Smooth muscle cell of the coronary artery (primary cell): Measurements from ENCODE around the gene SLC27A5. TPM values are rescaled to one million over a fixed set of nuclear protein-coding genes. Genes with fewer than 3 reads are reported as not detected.

ENCODE experiments used
- total RNA-seq: library from RNA; depleted of rRNA; stranded (reverse); fragments of >200 nt; gene quantifications from 2 replicates; pipeline ENCODE4 v1.2.3, GENCODE V29; 2014; ENCODE audit warnings: low replicate concordance

The SLC27A5 gene
- 13.1 and 24.8 TPM in 2 replicates for total RNA-seq

GRCh38 chr19:58511353-58512208 is at the start of gene SLC27A5:
Gene SLC27A5 (minus strand): TSS chr19:58511992. CDS start chr19:58511955, 37 bp downstream.

DNA sequence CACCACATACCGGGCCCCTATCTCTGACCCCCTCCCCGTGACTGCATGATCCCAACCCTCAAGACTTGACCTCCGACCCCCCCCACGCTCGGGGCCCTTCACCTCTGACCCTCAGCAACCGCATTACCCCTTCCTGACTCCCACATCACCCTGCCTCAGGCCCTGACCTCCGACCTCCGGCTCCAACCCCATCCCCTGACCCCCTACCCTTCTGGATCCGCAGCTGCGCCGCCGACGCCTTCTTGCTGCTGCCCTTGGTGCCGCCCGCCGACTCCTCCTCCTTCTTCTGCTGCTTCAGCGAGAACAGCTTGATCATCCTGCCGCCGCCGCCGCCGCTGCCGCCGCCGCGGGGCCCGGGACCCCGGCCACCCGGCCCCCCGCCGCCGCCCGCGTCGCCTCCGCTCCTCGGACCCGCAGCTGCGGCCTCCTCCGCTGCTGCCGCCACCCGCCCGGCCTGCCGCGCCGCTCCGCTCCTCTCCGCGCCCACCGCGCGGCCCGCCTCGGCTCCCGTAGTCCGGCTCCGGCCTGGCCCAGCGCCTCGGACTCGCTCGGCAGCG is 46.4 kb upstream of the SLC27A5 start, which contains the start of gene UBE2M:
TSS of gene UBE2M (minus strand) at position 546 of the 557 bp plus-strand sequence. CDS start at position 316, 230 bp downstream.

DNA sequence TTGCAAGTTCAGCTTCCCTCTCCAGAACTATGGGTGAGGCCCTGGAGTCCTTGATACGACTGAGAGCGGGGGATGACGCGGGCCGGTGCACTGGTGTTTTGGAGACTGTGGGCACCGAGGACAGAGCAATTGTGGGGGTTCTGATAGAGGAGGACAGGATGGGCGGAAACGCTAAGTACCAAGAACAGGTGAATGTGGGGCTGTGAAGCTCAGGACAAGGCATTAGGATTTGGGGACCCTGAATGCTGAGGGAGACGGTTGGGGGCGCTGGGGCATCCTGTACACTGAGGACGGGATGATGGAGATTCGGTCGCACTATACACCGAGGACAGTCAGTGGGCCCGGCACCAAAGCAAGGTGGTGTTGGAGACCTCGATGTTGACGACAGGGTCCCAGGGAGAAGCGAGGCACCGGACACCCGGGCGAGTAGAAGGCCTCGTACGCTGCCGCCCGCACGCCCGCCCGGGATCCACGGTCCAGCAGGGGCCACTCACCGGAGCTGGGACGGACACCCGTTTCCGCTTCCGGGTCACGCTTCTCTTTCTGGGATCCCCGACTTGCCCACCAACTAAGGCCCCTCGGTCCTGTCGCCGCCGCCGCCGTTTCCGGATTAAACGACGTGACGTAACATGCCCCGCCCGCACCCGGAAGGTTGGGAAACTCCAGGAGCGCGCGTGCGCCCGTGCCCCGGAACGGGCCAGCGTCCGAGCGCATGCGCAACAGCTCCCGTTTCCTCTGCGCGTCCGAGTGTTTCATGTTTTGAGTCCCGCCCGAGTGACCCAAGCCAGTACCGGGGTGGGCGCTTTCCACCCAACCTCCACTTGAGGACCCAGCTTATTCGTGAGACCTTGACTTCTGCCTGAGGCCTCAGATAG is 42.9 kb upstream of the SLC27A5 start, which contains the start of gene CHMP2A:
TSS of gene CHMP2A (minus strand) at position 612 of the 875 bp plus-strand sequence. CDS start 893 bp downstream, outside the sequence.

DNA sequence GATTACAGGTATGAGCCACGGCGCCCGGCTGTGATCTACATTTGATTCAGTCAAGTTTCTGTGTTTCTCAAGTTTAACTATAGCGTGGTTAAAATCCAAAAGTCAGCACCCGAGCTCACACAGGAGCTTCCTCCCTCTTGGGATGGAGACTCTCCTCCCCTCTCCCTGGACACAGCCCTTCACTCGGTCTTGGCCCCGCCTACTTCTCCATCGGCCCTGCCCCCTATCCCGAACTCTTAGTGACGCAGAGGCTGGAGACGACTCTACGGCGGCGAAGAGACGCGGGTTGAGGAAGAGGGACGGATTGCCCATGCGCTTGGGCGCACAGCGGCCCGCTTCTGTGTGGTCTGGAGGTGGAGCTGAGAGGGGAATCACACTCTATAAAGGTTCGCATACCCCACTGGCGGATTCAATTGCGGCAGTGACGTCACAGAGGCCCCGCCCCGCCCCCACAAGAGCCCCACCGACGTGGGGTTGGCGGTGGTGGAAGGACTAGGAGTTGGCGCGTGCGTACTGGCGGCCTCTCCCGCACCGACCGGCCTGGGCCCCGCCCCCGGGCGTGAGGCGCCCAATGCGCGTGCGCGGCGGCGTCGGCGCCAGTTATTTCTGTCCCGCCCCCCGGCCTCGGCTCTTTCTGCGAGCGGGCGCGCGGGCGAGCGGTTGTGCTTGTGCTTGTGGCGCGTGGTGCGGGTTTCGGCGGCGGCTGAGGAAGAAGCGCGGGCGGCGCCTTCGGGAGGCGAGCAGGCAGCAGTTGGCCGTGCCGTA is 32.2 kb upstream of the SLC27A5 start, which contains the start of gene TRIM28:
TSS of gene TRIM28 (plus strand) at position 239 of the 765 bp plus-strand sequence. CDS start 694 bp downstream, outside the sequence.

GRCh38 chr19:58519355-58520256 is 7.8 kb upstream of the SLC27A5 start, which contains the start of gene ZBTB45:
Gene ZBTB45 (minus strand): TSS chr19:58519810. CDS start chr19:58517673, 2,137 bp downstream.

GRCh38 chr19:58475714-58476497 is 35.9 kb downstream of the SLC27A5 start, which contains the start of gene ZNF446:
Gene ZNF446 (plus strand): TSS chr19:58476352. CDS start chr19:58477219, 867 bp downstream.

GRCh38 chr19:58466760-58467589 is 44.8 kb downstream of the SLC27A5 start, which contains the start of gene ZNF324:
Gene ZNF324 (plus strand): TSS chr19:58467080. CDS start chr19:58469186, 2,106 bp downstream.

DNA sequence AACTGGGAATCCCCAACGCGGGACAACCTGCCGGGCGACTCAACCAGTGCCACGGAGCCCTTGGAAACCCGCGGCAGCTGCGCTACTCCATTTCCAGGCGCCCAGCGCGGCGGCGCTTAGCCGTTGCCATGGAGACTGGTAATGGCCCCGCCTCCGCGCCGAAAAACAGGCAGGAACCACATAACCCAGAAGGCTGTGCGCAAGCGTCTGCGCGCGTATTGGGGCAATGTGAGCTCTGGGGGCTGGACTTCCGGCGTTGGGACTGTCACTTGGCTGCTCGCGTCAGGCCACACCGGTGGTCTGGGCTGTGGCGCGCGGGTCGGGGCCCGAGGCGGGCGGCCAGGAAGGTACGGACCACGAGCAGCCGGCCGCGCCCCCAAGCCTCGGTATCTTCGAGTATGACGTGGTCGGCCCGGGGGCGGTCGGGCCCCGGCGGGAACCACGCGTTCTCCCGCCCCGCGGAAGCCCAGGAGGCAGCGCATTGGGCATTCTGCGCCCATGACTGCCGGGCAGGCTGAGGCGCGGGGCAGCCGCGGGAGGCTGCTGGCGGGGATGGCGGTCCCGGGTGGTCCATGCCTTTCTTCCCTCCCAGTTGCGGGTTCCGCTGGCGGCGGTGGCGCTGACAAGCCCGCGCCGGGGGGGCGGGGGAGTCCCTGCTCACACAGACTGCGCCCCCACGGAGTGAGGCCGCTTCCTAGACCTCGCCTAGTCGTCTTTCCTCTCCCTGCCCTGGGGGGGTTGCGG is 60.3 kb downstream of the SLC27A5 start, which contains the start of gene ZNF324B:
TSS of gene ZNF324B (plus strand) at position 265 of the 744 bp plus-strand sequence. CDS start 2,080 bp downstream, outside the sequence.

Other genes with a start within 250 kb of the SLC27A5 start
- gene ZNF8, start 233.0 kb downstream of the SLC27A5 start, total RNA-seq = 1.6 and 2.6 TPM in 2 replicates
- gene ERVK3-1, start 206.6 kb downstream of the SLC27A5 start, total RNA-seq = 25.6 and 28.2 TPM in 2 replicates
- gene ZSCAN22, start 185.0 kb downstream of the SLC27A5 start, total RNA-seq = 2.0 and 2.3 TPM in 2 replicates
- gene A1BG, start 158.5 kb downstream of the SLC27A5 start, total RNA-seq = 16.8 and 28.1 TPM in 2 replicates
- gene ZNF497, start 149.2 kb downstream of the SLC27A5 start, total RNA-seq = 0.68 and 1.4 TPM in 2 replicates
- 0.35 and 2.0 TPM in 2 replicates for gene ZNF837, start 131.0 kb downstream of the SLC27A5 start, total RNA-seq
- gene RPS5, start 124.7 kb downstream of the SLC27A5 start, total RNA-seq = 3,343 and 4,752 TPM in 2 replicates
- gene RNF225, start 116.3 kb downstream of the SLC27A5 start, total RNA-seq = 0.15 TPM in 1 of 2 replicates, not detected in the other
- 8.5 and 19.1 TPM in 2 replicates for gene ZNF584, start 103.3 kb downstream of the SLC27A5 start, total RNA-seq
- 5.9 and 8.3 TPM in 2 replicates for gene ZNF132, start 71.8 kb downstream of the SLC27A5 start, total RNA-seq
- 8.3 and 16.8 TPM in 2 replicates for gene ZNF324B, start 60.4 kb downstream of the SLC27A5 start, total RNA-seq
- 12.6 and 16.7 TPM in 2 replicates for gene ZNF324, start 44.9 kb downstream of the SLC27A5 start, total RNA-seq
- gene ZNF446, start 35.6 kb downstream of the SLC27A5 start, total RNA-seq = 4.0 and 6.1 TPM in 2 replicates
- 5.0 and 5.4 TPM in 2 replicates for gene ZBTB45, start 7.8 kb upstream of the SLC27A5 start, total RNA-seq
- gene TRIM28, start 32.1 kb upstream of the SLC27A5 start, total RNA-seq = 368 and 427 TPM in 2 replicates
- gene CHMP2A, start 43.1 kb upstream of the SLC27A5 start, total RNA-seq = 182 and 214 TPM in 2 replicates
- gene UBE2M, start 46.6 kb upstream of the SLC27A5 start, total RNA-seq = 95.1 and 115 TPM in 2 replicates
- 9.5 and 15.8 TPM in 2 replicates for gene MZF1, start 61.3 kb upstream of the SLC27A5 start, total RNA-seq